GM21717 (cell line): ENCODE data around the gene ZCCHC17.
A peak's percentile ranks its signal among the peaks of the same experiment; 100 is the strongest.
"Not testable (repeated sequence)": the region's sequence is repeated elsewhere in the genome, so short reads cannot be mapped to it uniquely, and the experiment has no call there.

Source experiments
- ATAC-seq: cut with Tn5 transposase; IDR thresholded peaks from one replicate; pipeline ENCODE4 v1.9.1; 2021; ENCODE audit warnings: mild to moderate bottlenecking, moderate library complexity; ENCODE audit not compliant: unreplicated experiment

Gene ZCCHC17, protein sequence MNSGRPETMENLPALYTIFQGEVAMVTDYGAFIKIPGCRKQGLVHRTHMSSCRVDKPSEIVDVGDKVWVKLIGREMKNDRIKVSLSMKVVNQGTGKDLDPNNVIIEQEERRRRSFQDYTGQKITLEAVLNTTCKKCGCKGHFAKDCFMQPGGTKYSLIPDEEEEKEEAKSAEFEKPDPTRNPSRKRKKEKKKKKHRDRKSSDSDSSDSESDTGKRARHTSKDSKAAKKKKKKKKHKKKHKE

GRCh38 chr1:31296486-31297276 lies at the start of gene ZCCHC17, which contains the start of gene SNRNP40:
Gene ZCCHC17 (plus strand): TSS chr1:31297032. CDS start chr1:31310099, 13,067 bp downstream.
Gene SNRNP40 (minus strand): TSS chr1:31296788. CDS start chr1:31296751, 37 bp downstream.
- peak; percentile 93 for ATAC-seq

DNA sequence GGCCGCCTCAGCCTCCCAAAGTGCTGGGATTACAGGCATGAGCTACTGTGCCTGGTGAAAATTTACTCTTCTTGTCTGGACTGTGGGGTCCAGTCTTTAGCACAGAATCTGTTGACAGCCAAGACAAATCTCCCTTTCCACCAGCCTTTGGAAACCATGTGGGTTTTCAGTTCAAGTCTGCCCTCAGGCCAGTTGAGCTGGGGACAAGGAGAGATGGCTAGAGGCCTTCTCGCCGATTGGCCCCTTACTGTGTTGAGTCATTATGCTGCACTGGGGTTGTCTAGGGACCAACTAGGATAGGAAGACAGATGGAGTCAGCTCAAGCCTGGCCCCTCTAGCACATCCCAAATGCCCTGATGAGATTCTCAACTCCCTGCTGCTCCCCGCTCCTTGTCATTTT lies 48.6 kb upstream of the ZCCHC17 start:
- no peak for ATAC-seq

DNA sequence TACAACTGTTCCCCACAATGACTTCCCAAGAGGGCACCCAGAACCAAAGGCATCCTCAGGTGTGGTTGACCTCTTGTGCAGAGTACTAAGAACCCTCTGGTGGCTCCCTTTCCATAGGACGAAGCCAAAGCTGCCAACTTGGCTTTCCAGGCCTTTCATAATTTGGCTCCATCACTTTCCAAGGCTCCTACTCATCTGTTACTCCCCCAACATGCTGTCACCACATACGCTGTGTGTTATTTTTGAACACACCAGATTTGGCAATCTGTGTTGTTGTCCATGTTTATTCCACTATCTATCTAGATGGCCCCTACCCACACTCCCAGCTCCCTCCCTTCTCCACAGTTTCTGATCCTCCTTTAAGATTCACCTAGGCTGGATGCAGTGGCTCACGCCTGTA lies 47.0 kb upstream of the ZCCHC17 start:
- ATAC-seq = no peak

GRCh38 chr1:31257213-31257612 lies 39.6 kb upstream of the ZCCHC17 start:
- ATAC-seq = no peak

- ATAC-seq = no peak
These were observed 38.3 kb upstream of the ZCCHC17 start for GRCh38 chr1:31258581-31258980.

DNA sequence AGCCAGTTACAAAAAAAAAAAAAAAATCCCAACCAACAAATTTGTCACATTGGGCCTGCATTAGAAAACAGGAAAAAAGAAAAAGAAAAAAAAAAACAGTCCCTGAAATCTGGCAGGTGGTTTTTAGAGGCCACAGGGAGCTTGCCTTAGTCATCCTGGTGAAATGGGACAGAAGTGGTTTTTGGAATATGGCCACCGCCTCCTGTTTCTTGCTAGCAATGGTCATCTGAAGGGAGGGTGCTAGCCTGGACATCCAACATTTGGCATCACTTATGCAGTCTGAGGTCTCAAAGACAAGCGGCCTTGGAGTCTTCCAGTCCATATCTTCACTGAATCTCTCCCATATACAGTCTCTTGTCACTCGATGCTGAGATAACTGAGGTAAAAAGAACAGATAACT lies 37.1 kb upstream of the ZCCHC17 start:
- no peak for ATAC-seq

DNA sequence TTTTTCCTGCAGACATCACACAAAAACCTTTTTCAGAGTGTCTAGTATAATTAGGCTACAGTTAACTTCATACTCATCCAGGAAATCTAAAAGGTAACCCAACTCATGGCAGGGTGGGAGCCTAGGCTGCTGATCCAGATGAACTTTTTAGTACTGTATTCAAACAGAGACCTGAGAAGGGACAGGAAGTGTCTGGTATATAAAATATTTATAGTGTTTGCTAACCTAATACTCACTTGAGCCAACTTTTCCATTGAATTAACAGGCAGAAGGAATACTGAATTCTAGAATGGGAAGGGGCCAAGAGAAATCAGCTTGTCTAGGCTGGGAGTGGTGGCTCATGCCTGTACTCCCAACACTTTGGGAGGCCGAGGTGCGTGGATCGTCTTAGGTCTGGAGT lies 34.9 kb upstream of the ZCCHC17 start:
- ATAC-seq = no peak

DNA sequence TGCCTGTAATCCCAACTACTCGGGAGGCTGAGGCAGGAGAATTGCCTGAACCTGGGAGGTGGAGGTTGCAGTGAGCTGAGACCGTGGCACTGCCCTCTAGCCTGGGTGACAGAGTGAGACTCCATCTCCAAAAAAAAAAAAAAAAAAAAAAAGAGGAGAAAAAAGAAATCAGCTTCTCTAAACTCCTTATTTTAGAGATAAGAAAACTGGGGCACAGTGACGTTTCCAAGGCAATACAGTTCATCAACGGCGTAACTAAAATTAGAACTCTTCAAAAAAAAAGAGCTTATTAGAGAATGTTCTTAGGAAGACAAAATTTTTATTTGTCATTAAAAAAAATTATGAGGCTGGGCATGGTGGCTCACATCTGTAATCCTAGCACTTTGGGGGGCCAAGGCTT lies 34.4 kb upstream of the ZCCHC17 start:
- not testable (repeated sequence) for ATAC-seq

GRCh38 chr1:31263408-31263807 lies 33.4 kb upstream of the ZCCHC17 start:
- ATAC-seq = no peak

GRCh38 chr1:31264790-31265386 lies 31.9 kb upstream of the ZCCHC17 start:
- no peak for ATAC-seq

GRCh38 chr1:31266547-31266946 lies 30.3 kb upstream of the ZCCHC17 start:
- ATAC-seq = no peak

GRCh38 chr1:31272369-31272768 lies 24.5 kb upstream of the ZCCHC17 start:
- no peak for ATAC-seq

DNA sequence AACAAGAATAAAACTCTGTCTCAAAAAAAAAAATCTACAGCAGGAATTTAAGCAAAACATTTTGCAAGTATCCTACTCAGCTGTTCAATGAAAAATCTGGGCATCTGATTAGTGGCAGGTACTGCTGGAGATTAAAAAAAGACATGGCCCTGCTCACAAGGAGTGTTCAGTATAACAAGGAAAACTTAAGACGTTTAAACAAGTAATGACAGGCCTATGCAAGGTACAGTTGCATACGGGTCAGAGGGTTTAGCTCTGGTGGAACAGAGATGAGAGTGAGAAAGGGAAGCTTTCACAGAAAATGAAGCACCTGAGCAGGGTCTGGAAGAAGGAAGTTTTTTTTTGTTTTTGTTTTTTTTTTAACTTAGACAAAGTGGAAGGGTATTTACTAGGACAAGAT lies 23.2 kb upstream of the ZCCHC17 start:
- ATAC-seq = no peak

DNA sequence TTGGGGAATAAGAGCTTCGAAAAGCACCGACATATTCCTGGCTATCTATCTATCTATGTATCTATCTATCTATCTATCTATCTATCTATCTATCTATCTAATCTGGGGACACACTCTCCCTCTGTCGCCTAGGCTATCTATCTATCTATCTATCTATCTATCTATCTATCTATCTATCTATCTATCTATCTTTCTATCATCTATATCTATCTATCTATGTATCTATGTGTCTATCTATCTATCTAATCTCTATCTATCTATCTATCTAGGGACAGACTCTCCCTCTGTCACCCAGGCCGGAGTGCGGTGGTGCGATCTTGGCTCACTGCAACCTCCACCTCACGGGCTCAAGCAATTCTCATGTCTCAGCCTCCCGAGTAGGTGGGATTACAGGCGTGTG lies 14.4 kb upstream of the ZCCHC17 start:
- not testable (repeated sequence) for ATAC-seq

DNA sequence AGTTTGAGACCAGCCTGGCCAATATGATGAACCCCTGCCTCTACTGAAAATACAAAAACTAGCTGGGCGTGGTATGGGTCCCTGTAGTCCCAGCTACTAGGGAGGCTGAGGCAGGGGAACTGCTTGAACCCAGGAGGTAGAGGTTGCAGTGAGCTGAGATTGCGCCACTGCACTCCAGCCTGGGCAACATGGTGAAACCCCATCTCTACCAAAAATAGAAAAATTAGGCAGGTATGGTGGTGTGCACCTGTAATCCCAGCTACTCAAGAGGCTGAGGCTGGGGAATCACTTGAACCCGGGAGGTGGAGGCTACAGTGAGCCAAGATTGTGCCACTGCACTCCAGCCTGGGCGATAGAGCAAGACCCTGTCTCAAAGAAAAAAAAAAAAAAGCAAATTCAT lies 9.0 kb upstream of the ZCCHC17 start:
- ATAC-seq = not testable (repeated sequence)

DNA sequence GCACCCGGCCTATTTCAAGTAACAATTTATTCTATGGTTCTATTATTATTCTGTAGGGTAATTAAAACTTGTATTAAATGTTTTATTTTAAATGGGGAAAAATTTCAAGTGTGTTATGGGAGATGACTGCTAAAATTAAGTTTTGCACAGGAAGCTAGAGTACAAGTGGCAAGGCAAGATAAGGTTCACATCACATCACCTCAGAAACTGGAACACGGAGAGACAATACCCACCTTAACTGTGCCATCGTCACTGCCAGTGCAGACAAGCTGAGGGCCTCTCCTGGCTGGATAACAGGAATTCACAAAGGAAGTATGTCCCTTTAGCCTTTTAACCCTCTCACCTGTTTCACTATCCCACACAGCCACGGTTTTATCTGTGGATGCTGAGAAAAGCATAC lies 7.8 kb upstream of the ZCCHC17 start:
- no peak for ATAC-seq

GRCh38 chr1:31295874-31296485 lies 852 bp upstream of the ZCCHC17 start:
- ATAC-seq = no peak

DNA sequence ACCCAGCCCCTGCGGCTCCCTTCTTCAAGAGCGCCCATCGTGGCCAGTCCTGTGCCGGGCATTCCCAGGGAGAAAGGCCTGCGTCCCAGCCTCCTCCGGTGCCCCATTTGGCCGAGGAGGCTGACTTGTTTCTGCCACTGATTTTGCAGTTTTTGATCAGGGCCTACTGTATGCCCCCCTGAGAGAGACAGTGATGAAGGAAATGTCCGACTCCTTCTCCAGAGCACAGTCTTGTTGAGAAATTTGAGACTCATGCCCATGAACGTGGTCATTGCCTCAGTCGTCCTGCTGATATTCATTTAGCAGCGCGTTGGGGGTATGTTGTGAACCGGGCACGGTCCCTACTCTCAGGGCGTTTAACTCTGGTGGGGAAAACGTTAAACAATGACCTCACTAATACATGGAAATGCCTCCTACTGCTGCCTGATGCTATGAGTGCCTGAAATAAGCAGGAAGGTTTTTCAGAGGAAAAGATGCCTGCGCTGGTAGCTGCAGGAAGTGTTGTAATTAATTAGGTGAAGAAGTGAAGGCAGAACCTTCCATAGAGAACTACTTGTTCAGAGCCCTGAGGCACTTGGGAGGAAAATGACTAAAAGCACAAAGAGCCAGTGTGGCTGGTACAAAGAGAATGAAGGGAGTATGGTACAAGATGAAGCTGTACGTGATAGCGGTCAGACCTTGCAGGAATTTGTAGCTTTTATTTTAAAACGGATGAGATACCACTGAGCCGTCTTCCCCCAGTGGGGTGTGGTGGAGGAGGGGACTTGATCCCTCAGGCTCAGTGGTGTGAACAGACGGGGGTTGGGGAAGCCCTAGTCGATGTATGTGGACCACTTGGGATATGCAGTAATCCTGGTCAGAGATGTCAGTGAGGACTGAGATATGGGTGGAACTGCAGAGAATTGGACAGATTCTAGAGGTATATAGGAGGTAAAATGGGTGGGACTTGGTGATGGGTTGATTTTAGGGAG lies 730 bp downstream of the ZCCHC17 start:
- peak; percentile 1 for ATAC-seq

- ATAC-seq = no peak
These were observed 2.5 kb downstream of the ZCCHC17 start for GRCh38 chr1:31299365-31299764.

- no peak for ATAC-seq
These were observed 3.4 kb downstream of the ZCCHC17 start for GRCh38 chr1:31300193-31300592.
